SK-N-SH (cell line): ENCODE data around the gene SLC25A26. TPM values are rescaled to one million over a fixed set of nuclear protein-coding genes. Genes with fewer than 3 reads are reported as not detected.

ENCODE experiments used
- CTCF ChIA-PET: fragments of 300-600, 350-600 bp; formaldehyde crosslinking; extraction: SDS; loops from one replicate; lab custom pipeline; 2021; lab: Yijun Ruan, JAX
- POLR2A ChIA-PET: fragments of 350-600 bp; sonication (Branson Sonifier 250); formaldehyde crosslinking; extraction: SDS; loops from one replicate; lab custom pipeline; 2020; ENCODE audit warnings: antibody characterized with exemption, inconsistent platforms; lab: Yijun Ruan, JAX
- DNase-seq: peaks from one replicate; pipeline ENCODE4 v3.0.0; 2012
- H2AFZ ChIP-seq: fragments of 200-600 bp; sonication (generic); 2 replicates; pipeline ENCODE4 v1.8.1; 2016; ENCODE audit warnings: antibody characterized with exemption, mild to moderate bottlenecking, low read depth
- H3F3A ChIP-seq: fragments of 200-600 bp; sonication (generic); replicated peaks from 2 replicates; pipeline ENCODE3; 2016; ENCODE audit warnings: antibody characterized with exemption, mild to moderate bottlenecking; ENCODE audit not compliant: insufficient read depth
- H3K27ac ChIP-seq, 2 experiments: fragments of 200-500 bp in 1 of 2; fragments of 200-600 bp in 1 of 2; sonication (Bioruptor generic) in 1 of 2; sonication (generic), shearing (Covaris generic) in 1 of 2; 2 replicates each; pipeline versions ENCODE4 v1.5.1 to v1.6.1; 2014 to 2016; ENCODE audit warnings: low read depth in 2 of 2, inconsistent platforms in 1 of 2, low read length in 1 of 2, mild to moderate bottlenecking in 1 of 2, mixed read lengths in 1 of 2
- H3K27me3 ChIP-seq: fragments of 200-600 bp; sonication (generic), shearing (Covaris generic); 2 replicates; pipeline ENCODE4 v1.6.1; 2016; ENCODE audit warnings: mixed run types; ENCODE audit not compliant: insufficient read depth
- H3K36me3 ChIP-seq, 2 experiments: fragments of 200-500 bp in 1 of 2; fragments of 200-600 bp in 1 of 2; sonication (Bioruptor generic) in 1 of 2; sonication (generic) in 1 of 2; replicated peaks in 1 of 2; 2 replicates each; pipeline versions ENCODE3 to v1.5.1; 2014 to 2016; ENCODE audit warnings: low read length in 1 of 2, mild to moderate bottlenecking in 1 of 2; ENCODE audit not compliant: insufficient read depth in 2 of 2, control insufficient read depth in 1 of 2
- H3K4me1 ChIP-seq, 2 experiments: fragments of 200-500 bp in 1 of 2; fragments of 200-600 bp in 1 of 2; sonication (Bioruptor generic) in 1 of 2; sonication (generic), shearing (Covaris generic) in 1 of 2; 2 replicates each; pipeline versions ENCODE4 v1.5.1 to v1.6.1; 2014 to 2016; ENCODE audit warnings: low read depth in 1 of 2, low read length in 1 of 2, mixed run types in 1 of 2; ENCODE audit not compliant: insufficient read depth in 2 of 2, control insufficient read depth in 1 of 2
- H3K4me2 ChIP-seq: fragments of 200-600 bp; sonication (generic), shearing (Covaris generic); 2 replicates; pipeline ENCODE4 v1.6.1; 2017; ENCODE audit warnings: mixed run types
- H3K4me3 ChIP-seq, 2 experiments: fragments of 200-500 bp in 1 of 2; fragments of 200-600 bp in 1 of 2; sonication (Bioruptor generic) in 1 of 2; sonication (generic), shearing (Covaris generic) in 1 of 2; 2 replicates each; pipeline versions ENCODE4 v1.5.1 to v1.8.1; 2014 to 2016; ENCODE audit warnings: low read depth in 2 of 2, inconsistent platforms in 1 of 2, low read length in 1 of 2, mild to moderate bottlenecking in 1 of 2, mixed read lengths in 1 of 2, moderate library complexity in 1 of 2
- H3K79me2 ChIP-seq: fragments of 200-600 bp; sonication (generic); 2 replicates; pipeline ENCODE4 v1.8.1; 2017; ENCODE audit warnings: mild to moderate bottlenecking; ENCODE audit not compliant: insufficient read depth
- H3K9ac ChIP-seq: fragments of 200-600 bp; sonication (generic); 2 replicates; pipeline ENCODE4 v1.6.1; 2017; ENCODE audit warnings: mixed run types
- H3K9me2 ChIP-seq: fragments of 200-600 bp; sonication (generic); 2 replicates; pipeline ENCODE4 v1.6.1; 2017; ENCODE audit warnings: mixed run types
- H3K9me3 ChIP-seq: fragments of 200-600 bp; sonication (generic); 2 replicates; pipeline ENCODE4 v1.6.1; 2017; ENCODE audit warnings: mixed run types, mild to moderate bottlenecking, moderate library complexity
- H4K20me1 ChIP-seq: fragments of 200-600 bp; sonication (generic); 2 replicates; pipeline ENCODE4 v1.6.1; 2017; ENCODE audit warnings: mild to moderate bottlenecking, mixed run types; ENCODE audit not compliant: insufficient read depth
- ELF1 ChIP-seq: IDR thresholded peaks from 2 replicates; pipeline ENCODE4 v1.4.0; 2012
- EZH2phosphoT487 ChIP-seq: fragments of 200-600 bp; sonication (generic); IDR thresholded peaks from 2 replicates; pipeline ENCODE4 v1.6.1; 2017; ENCODE audit warnings: low read depth, mixed run types, mild to moderate bottlenecking, antibody characterized with exemption, moderate library complexity, borderline replicate concordance
- FOXJ3 ChIP-seq: sonication (generic); formaldehyde crosslinking; IDR thresholded peaks from 2 replicates; pipeline ENCODE4 v1.5.1; 2020; ENCODE audit warnings: mild to moderate bottlenecking, missing genetic modification reagents
- FOXM1 ChIP-seq: IDR thresholded peaks from 2 replicates; pipeline ENCODE4 v1.4.0; 2012; ENCODE audit warnings: low read depth, mild to moderate bottlenecking
- GABPA ChIP-seq: IDR thresholded peaks from 2 replicates; pipeline ENCODE4 v1.4.0; 2012; ENCODE audit warnings: low read depth, mild to moderate bottlenecking
- JUND ChIP-seq: IDR thresholded peaks from 2 replicates; pipeline ENCODE4 v1.4.0; 2012
- MXI1 ChIP-seq: IDR thresholded peaks from 2 replicates; pipeline ENCODE4 v1.6.1; 2012; ENCODE audit warnings: mild to moderate bottlenecking, low read depth, low read length, improper control_type of control experiment
- PBX3 ChIP-seq: IDR thresholded peaks from 2 replicates; pipeline ENCODE4; 2012
- POLR2AphosphoS5 ChIP-seq: IDR thresholded peaks from 2 replicates; pipeline ENCODE4 v1.6.1; 2012; ENCODE audit warnings: low read depth, low read length
- RFX5 ChIP-seq: IDR thresholded peaks from 2 replicates; pipeline ENCODE4 v1.6.1; 2012; ENCODE audit warnings: mild to moderate bottlenecking, improper control_type of control experiment, low read length
- RXRA ChIP-seq: IDR thresholded peaks from 2 replicates; pipeline ENCODE4 v1.4.0; 2012; ENCODE audit warnings: low read depth, mild to moderate bottlenecking, borderline replicate concordance
- SIN3A ChIP-seq: IDR thresholded peaks from 2 replicates; pipeline ENCODE4 v1.6.1; 2012; ENCODE audit warnings: low read depth, mild to moderate bottlenecking, low read length, moderate library complexity, borderline replicate concordance
- TEAD4 ChIP-seq: IDR thresholded peaks from 2 replicates; pipeline ENCODE4 v1.4.0; 2012; ENCODE audit warnings: mild to moderate bottlenecking, borderline replicate concordance; ENCODE audit not compliant: insufficient read depth
- YY1 ChIP-seq: IDR thresholded peaks from 2 replicates; pipeline ENCODE4 v1.4.0; 2012; ENCODE audit warnings: low read depth, mild to moderate bottlenecking
- WGBS: methylation state at CpG from one replicate; pipeline ENCODE4 v1.1.6; 2017; ENCODE audit warnings: low lambda C conversion rate; 5-methylcytosine and 5-hydroxymethylcytosine counted together
- polyA plus RNA-seq, 3 experiments: library from polyadenylated mRNA; depleted of rRNA; stranded (reverse); fragments of >200 nt; gene quantifications; 2 replicates each; pipeline ENCODE4 v1.2.3, GENCODE V29; 2012
- TF ChIP-seq, protein P1 (sequence below): IDR thresholded peaks from 2 replicates; pipeline ENCODE4 v1.4.0; 2012; ENCODE audit warnings: low read depth, borderline replicate concordance
- TF ChIP-seq, protein P2 (sequence below): IDR thresholded peaks from 2 replicates; pipeline ENCODE4 v1.4.0; 2012; ENCODE audit warnings: low read depth
- TF ChIP-seq, protein P3 (sequence below): IDR thresholded peaks from 2 replicates; pipeline ENCODE4 v1.6.1; 2012; ENCODE audit warnings: mild to moderate bottlenecking, low read depth, low read length, moderate library complexity

SLC25A26 gene
- polyA plus RNA-seq, 1 of the 3 experiments (the other 2 are of a cell fraction): 31.8 TPM

GRCh38 chr3:66406831-66407610, 186.2 kb downstream of the SLC25A26 start:
- no peaks in the 10 kb centered on the region for H3K27me3 ChIP-seq
- ChIA-PET POLR2A (no interaction called here), CTCF (interaction anchor here (0.6 to 6.5 kb wide), 45 partner anchors 9 to 706 kb away, joined by 3 to 70 read pairs (median 5); no protein-coding TSS in a partner anchor)
- H3F3A ChIP-seq: no peaks in the 10 kb centered on the region
- no peaks in the 10 kb centered on the region for H3K36me3 ChIP-seq
- H3K4me1 ChIP-seq: peaks cover 0 to 5% of the 10 kb centered on the region in 2 experiments; a peak in 2 of 4 replicates
- H2AFZ ChIP-seq: no peak overlapping the region
- H3K9me3 ChIP-seq: no peaks in the 10 kb centered on the region
- H3K79me2 ChIP-seq: no peaks in the 10 kb centered on the region
- 79% methylated on average over 15 of the region's 17 CpGs for whole genome bisulfite sequencing
- no peak for DNase-seq
- no peak overlapping the region for H3K4me2 ChIP-seq
- H4K20me1 ChIP-seq: no peaks in the 10 kb centered on the region
- no peak overlapping the region for H3K27ac ChIP-seq
- no peaks in the 10 kb centered on the region for H3K9me2 ChIP-seq
- no peak overlapping the region for H3K4me3 ChIP-seq
- no peak for TF ChIP-seq TEAD4
- no peak for TF ChIP-seq EZH2phosphoT487
- TF ChIP-seq JUND: no peak
- TF ChIP-seq GABPA: no peak
- TF ChIP-seq PBX3: no peak
- TF ChIP-seq, protein P1, sequence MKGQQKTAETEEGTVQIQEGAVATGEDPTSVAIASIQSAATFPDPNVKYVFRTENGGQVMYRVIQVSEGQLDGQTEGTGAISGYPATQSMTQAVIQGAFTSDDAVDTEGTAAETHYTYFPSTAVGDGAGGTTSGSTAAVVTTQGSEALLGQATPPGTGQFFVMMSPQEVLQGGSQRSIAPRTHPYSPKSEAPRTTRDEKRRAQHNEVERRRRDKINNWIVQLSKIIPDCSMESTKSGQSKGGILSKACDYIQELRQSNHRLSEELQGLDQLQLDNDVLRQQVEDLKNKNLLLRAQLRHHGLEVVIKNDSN: no peak
- no peak for TF ChIP-seq MXI1
- no peak for TF ChIP-seq RFX5
- TF ChIP-seq ELF1: no peak
- TF ChIP-seq FOXJ3 (CRISPR knock-in tag): no peak
- TF ChIP-seq FOXM1: no peak
- TF ChIP-seq, protein P2, sequence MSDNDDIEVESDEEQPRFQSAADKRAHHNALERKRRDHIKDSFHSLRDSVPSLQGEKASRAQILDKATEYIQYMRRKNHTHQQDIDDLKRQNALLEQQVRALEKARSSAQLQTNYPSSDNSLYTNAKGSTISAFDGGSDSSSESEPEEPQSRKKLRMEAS: no peak
- no peak for TF ChIP-seq POLR2AphosphoS5
- TF ChIP-seq SIN3A: no peak
- TF ChIP-seq YY1: no peak
- TF ChIP-seq, protein P3, sequence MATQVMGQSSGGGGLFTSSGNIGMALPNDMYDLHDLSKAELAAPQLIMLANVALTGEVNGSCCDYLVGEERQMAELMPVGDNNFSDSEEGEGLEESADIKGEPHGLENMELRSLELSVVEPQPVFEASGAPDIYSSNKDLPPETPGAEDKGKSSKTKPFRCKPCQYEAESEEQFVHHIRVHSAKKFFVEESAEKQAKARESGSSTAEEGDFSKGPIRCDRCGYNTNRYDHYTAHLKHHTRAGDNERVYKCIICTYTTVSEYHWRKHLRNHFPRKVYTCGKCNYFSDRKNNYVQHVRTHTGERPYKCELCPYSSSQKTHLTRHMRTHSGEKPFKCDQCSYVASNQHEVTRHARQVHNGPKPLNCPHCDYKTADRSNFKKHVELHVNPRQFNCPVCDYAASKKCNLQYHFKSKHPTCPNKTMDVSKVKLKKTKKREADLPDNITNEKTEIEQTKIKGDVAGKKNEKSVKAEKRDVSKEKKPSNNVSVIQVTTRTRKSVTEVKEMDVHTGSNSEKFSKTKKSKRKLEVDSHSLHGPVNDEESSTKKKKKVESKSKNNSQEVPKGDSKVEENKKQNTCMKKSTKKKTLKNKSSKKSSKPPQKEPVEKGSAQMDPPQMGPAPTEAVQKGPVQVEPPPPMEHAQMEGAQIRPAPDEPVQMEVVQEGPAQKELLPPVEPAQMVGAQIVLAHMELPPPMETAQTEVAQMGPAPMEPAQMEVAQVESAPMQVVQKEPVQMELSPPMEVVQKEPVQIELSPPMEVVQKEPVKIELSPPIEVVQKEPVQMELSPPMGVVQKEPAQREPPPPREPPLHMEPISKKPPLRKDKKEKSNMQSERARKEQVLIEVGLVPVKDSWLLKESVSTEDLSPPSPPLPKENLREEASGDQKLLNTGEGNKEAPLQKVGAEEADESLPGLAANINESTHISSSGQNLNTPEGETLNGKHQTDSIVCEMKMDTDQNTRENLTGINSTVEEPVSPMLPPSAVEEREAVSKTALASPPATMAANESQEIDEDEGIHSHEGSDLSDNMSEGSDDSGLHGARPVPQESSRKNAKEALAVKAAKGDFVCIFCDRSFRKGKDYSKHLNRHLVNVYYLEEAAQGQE: no peak
- TF ChIP-seq RXRA: no peak
- H3K9ac ChIP-seq: no peak overlapping the region
